Lung (tissue), 12 donors: Measurements from ENCODE around the gene PLCB4. TPM values are rescaled to one million over a fixed set of nuclear protein-coding genes. Genes with fewer than 3 reads are reported as not detected.

Experiments
- ATAC-seq: fragments of 200-7000 bp; cut with Tn5 transposase; one replicate; pipeline ENCODE4 v1.9.1; 2020; ENCODE audit warnings: moderate number of reproducible peaks; ENCODE audit not compliant: insufficient read depth, low FRiP score
- DNase-seq, 3 donors: peaks; one replicate each; pipeline ENCODE4 v3.0.0-alpha.2; 2013 to 2017
- H3K27ac ChIP-seq, 2 donors: one replicate each; pipeline ENCODE4 v1.5.1; 2013; ENCODE audit warnings: mild to moderate bottlenecking in 2 of 2, moderate library complexity in 2 of 2, control low read depth in 1 of 2, inconsistent platforms in 1 of 2, low read depth in 1 of 2, low read length in 1 of 2
- H3K27me3 ChIP-seq, 3 donors: one replicate each; pipeline ENCODE4 v1.5.1; 2013; ENCODE audit warnings: low read length in 2 of 3; ENCODE audit not compliant: control insufficient read depth in 3 of 3, insufficient read depth in 3 of 3
- H3K36me3 ChIP-seq, 4 donors: one replicate each; pipeline ENCODE4 v1.5.1; 2013; ENCODE audit warnings: low read length in 4 of 4, mild to moderate bottlenecking in 1 of 4, moderate library complexity in 1 of 4; ENCODE audit not compliant: control insufficient read depth in 4 of 4, insufficient read depth in 4 of 4
- H3K4me1 ChIP-seq, 5 donors: one replicate each; pipeline ENCODE4 v1.5.1; 2013; ENCODE audit warnings: low read length in 5 of 5, mild to moderate bottlenecking in 2 of 5, moderate library complexity in 1 of 5; ENCODE audit not compliant: control insufficient read depth in 5 of 5, insufficient read depth in 5 of 5
- H3K4me3 ChIP-seq: one replicate; pipeline ENCODE4 v1.5.1; 2013; ENCODE audit warnings: mild to moderate bottlenecking, control low read depth, moderate library complexity
- H3K9ac ChIP-seq, 2 donors: one replicate each; pipeline ENCODE4 v1.5.1; 2013; ENCODE audit warnings: low read length in 2 of 2, control low read depth in 1 of 2; ENCODE audit not compliant: insufficient read depth in 1 of 2
- H3K9me3 ChIP-seq, 4 donors: one replicate each; pipeline ENCODE4 v1.5.1; 2013; ENCODE audit warnings: low read length in 3 of 4, mild to moderate bottlenecking in 1 of 4, moderate library complexity in 1 of 4; ENCODE audit not compliant: control insufficient read depth in 4 of 4, insufficient read depth in 3 of 4
- CTCF ChIP-seq: IDR thresholded peaks from 2 replicates; pipeline ENCODE4 v1.5.1; 2012; ENCODE audit warnings: mild to moderate bottlenecking; ENCODE audit errors: control extremely low read depth, extremely low read depth
- WGBS, 2 donors: extraction: QIAGEN DNeasy Blood & Tissue Kit; methylation state at CpG; one replicate each; pipeline ENCODE4 v1.1.7; 2013; 5-methylcytosine and 5-hydroxymethylcytosine counted together
- polyA plus RNA-seq, 2 donors: library from polyadenylated mRNA; stranded (reverse); fragments of 200-250 nt; gene quantifications; one replicate each; pipeline ENCODE4 v1.2.1, GENCODE V29; 2013
- total RNA-seq, 2 donors: library from RNA; depleted of rRNA in 1 of 2; stranded (reverse); fragments of >200 nt in 1 of 2; gene quantifications; one replicate each; pipeline ENCODE4 v1.2.1, GENCODE V29; 2014 to 2021
- donor health status: control.
- donor health status: control.
- donor health status: Bipolar disorder and iron deficiency.
- donor health status: healthy.
- donor health status: DM: yes; HTN: yes; CAD: no.

PLCB4 gene
- total and polyA plus RNA-seq, 4 donors: 2.1 to 18.6 (median 5.6) TPM

GRCh38 chr20:9485614-9486340, 416.9 kb downstream of the PLCB4 start:
- no peak for TF ChIP-seq CTCF
- Histone ChIP-seq H3K4me1 (no peaks in the 10 kb centered on the region), H3K27ac (no peak overlapping the region), H3K9me3 (no peaks in the 10 kb centered on the region), H3K4me3 (no peak overlapping the region), H3K36me3 (no peaks in the 10 kb centered on the region), H3K9ac (no peak overlapping the region), H3K27me3 (no peaks in the 10 kb centered on the region)
- no peak for ATAC-seq
- no peak for DNase-seq
- 83 to 90% methylated on average over 9 of the region's 9 CpGs for WGBS, 2 donors

GRCh38 chr20:9487231-9487630, 418.3 kb downstream of the PLCB4 start:
- Histone ChIP-seq H3K27ac (no peak overlapping the region), H3K27me3 (no peaks in the 10 kb centered on the region), H3K4me1 (no peaks in the 10 kb centered on the region), H3K4me3 (no peak overlapping the region), H3K9ac (no peak overlapping the region), H3K36me3 (no peaks in the 10 kb centered on the region), H3K9me3 (no peaks in the 10 kb centered on the region)
- ATAC-seq (no peak), DNase-seq (no peak)
- 90% methylated on average over 4 of the region's 4 CpGs for WGBS, 2 donors
- no peak for TF ChIP-seq CTCF

GRCh38 chr20:9488063-9488462, 419.2 kb downstream of the PLCB4 start:
- DNase-seq: no peak
- Histone ChIP-seq H3K27me3 (no peaks in the 10 kb centered on the region), H3K9me3 (no peaks in the 10 kb centered on the region), H3K36me3 (no peaks in the 10 kb centered on the region), H3K27ac (no peak overlapping the region), H3K4me1 (no peaks in the 10 kb centered on the region), H3K4me3 (no peak overlapping the region), H3K9ac (no peak overlapping the region)
- ATAC-seq: no peak
- TF ChIP-seq CTCF: no peak
- WGBS, 2 donors: 50 to 53% methylated on average over 2 of the region's 2 CpGs

GRCh38 chr20:9490161-9490560, 421.3 kb downstream of the PLCB4 start:
- Histone ChIP-seq H3K27me3 (no peaks in the 10 kb centered on the region), H3K9me3 (no peaks in the 10 kb centered on the region), H3K4me1 (peaks cover 0 to 10% (median 0%) of the 10 kb centered on the region in 5 donors), H3K27ac (no peak overlapping the region), H3K4me3 (no peak overlapping the region), H3K9ac (no peak overlapping the region), H3K36me3 (no peaks in the 10 kb centered on the region)
- ATAC-seq: no peak
- DNase-seq: no peak
- no peak for TF ChIP-seq CTCF
- WGBS, 2 donors: 85 to 92% methylated on average over 3 of the region's 3 CpGs
